CD4-positive, alpha-beta memory T cell (primary cell): Measurements from ENCODE around the gene PTEN. TPM values are rescaled to one million over a fixed set of nuclear protein-coding genes. Genes with fewer than 3 reads are reported as not detected.
"Not testable (repeated sequence)": the region's sequence is repeated elsewhere in the genome, so short reads cannot be mapped to it uniquely, and the experiment has no call there.

Source experiments
- CTCF ChIA-PET: fragments of 350-600 bp; sonication (Branson Sonifier 250); formaldehyde crosslinking; loops from one replicate; lab custom pipeline; 2021; ENCODE audit warnings: inconsistent platforms; ENCODE audit not compliant: partially characterized antibody; lab: Charles Lee
- POLR2A ChIA-PET: fragments of 350-600 bp; sonication (Branson Sonifier 250); formaldehyde crosslinking; loops from one replicate; lab custom pipeline; 2021; ENCODE audit not compliant: partially characterized antibody; lab: Charles Lee
- DNase-seq, 5 donors: peaks; one replicate each; pipeline versions ENCODE4 v3.0.0 to v3.0.0-alpha.2; 2020 to 2022; ENCODE audit warnings: mixed read lengths in 1 of 5
- H3K27ac ChIP-seq: one replicate; pipeline ENCODE4 v1.7.0; 2013; ENCODE audit warnings: low read depth, low read length
- H3K27me3 ChIP-seq: 2 replicates; pipeline ENCODE4 v1.7.0; 2013; ENCODE audit warnings: mild to moderate bottlenecking, low read length, moderate library complexity; ENCODE audit not compliant: insufficient read depth
- H3K36me3 ChIP-seq: 2 replicates; pipeline ENCODE4 v1.7.0; 2013; ENCODE audit warnings: mild to moderate bottlenecking, low read length, moderate library complexity; ENCODE audit not compliant: insufficient read depth
- H3K4me1 ChIP-seq: 2 replicates; pipeline ENCODE4 v1.7.0; 2013; ENCODE audit warnings: mild to moderate bottlenecking, low read length, moderate library complexity; ENCODE audit not compliant: insufficient read depth
- H3K4me3 ChIP-seq, 2 donors: one replicate each; pipeline ENCODE4 v1.7.0; 2013; ENCODE audit warnings: low read length in 2 of 2, mild to moderate bottlenecking in 1 of 2
- H3K9me3 ChIP-seq, 2 donors: one replicate each; pipeline ENCODE4 v1.7.0; 2013; ENCODE audit warnings: low read length in 2 of 2, control low read depth in 1 of 2; ENCODE audit not compliant: control insufficient read depth in 1 of 2
- H3K27ac Mint-ChIP-seq, 7 donors: one replicate each; pipeline ENCODE4 v1.8.0; 2020 to 2021; ENCODE audit warnings: mixed read lengths in 7 of 7, mild to moderate bottlenecking in 6 of 7, inconsistent platforms in 3 of 7, moderate library complexity in 3 of 7
- H3K27me3 Mint-ChIP-seq, 2 donors: one replicate each; pipeline ENCODE4 v1.8.0; 2020 to 2021; ENCODE audit warnings: mixed read lengths in 2 of 2
- H3K36me3 Mint-ChIP-seq, 2 donors: one replicate each; pipeline ENCODE4 v1.8.0; 2020 to 2021; ENCODE audit warnings: mixed read lengths in 2 of 2, inconsistent platforms in 1 of 2, mild to moderate bottlenecking in 1 of 2
- H3K4me1 Mint-ChIP-seq, 4 donors: one replicate each; pipeline ENCODE4 v1.8.0; 2020 to 2021; ENCODE audit warnings: mixed read lengths in 4 of 4, mild to moderate bottlenecking in 1 of 4
- H3K4me3 Mint-ChIP-seq, 8 donors: one replicate each; pipeline ENCODE4 v1.8.0; 2020 to 2021; ENCODE audit warnings: mixed read lengths in 8 of 8, mild to moderate bottlenecking in 7 of 8, moderate library complexity in 6 of 8, inconsistent platforms in 3 of 8
- H3K9me3 Mint-ChIP-seq, 8 donors: one replicate each; pipeline ENCODE4 v1.8.0; 2020 to 2021; ENCODE audit warnings: mixed read lengths in 8 of 8, mild to moderate bottlenecking in 5 of 8, inconsistent platforms in 3 of 8, moderate library complexity in 1 of 8
- intact Hi-C: fragments of 100-400 bp; cut with micrococcal nuclease; formaldehyde crosslinking; loops from one replicate; pipeline ENCODE4 v1.15.1; 2023
- polyA plus RNA-seq, 2 donors: library from polyadenylated mRNA; unstranded; fragments of 300-500 nt; fragmentation: Illumina TruSeq; gene quantifications; one replicate each; pipeline ENCODE4 v1.2.3, GENCODE V29; 2021
- total RNA-seq, 2 experiments: library from RNA; stranded (reverse); gene quantifications; one replicate each; pipeline ENCODE4 v1.2.3, GENCODE V29; 2021

Gene PTEN
- total and polyA plus RNA-seq, 4 experiments from 2014 or later = 25.1 to 84.8 (median 57.8) TPM

DNA sequence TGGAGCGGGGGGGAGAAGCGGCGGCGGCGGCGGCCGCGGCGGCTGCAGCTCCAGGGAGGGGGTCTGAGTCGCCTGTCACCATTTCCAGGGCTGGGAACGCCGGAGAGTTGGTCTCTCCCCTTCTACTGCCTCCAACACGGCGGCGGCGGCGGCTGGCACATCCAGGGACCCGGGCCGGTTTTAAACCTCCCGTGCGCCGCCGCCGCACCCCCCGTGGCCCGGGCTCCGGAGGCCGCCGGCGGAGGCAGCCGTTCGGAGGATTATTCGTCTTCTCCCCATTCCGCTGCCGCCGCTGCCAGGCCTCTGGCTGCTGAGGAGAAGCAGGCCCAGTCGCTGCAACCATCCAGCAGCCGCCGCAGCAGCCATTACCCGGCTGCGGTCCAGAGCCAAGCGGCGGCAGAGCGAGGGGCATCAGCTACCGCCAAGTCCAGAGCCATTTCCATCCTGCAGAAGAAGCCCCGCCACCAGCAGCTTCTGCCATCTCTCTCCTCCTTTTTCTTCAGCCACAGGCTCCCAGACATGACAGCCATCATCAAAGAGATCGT, 598 bp downstream of the PTEN start:
- H3K9me3 ChIP-seq, H3K36me3 ChIP-seq, H3K27me3 ChIP-seq, H3K9me3 Mint-ChIP-seq, H3K27me3 Mint-ChIP-seq: not testable (repeated sequence)
- peaks cover 52% of the 10 kb centered on the region for H3K4me1 ChIP-seq
- peak overlapping the region; percentile 88 to 97 (median 94) for H3K27ac Mint-ChIP-seq
- ChIA-PET CTCF (interaction anchor here (3.7 to 10.6 kb wide), 2 partner anchors 228 to 524 kb away, joined by 27 to 225 read pairs; no protein-coding TSS in a partner anchor), POLR2A (interaction anchor here (0.6 to 7.7 kb wide), 20 partner anchors 9 to 1127 kb away, joined by 3 to 158 read pairs (median 12); partner anchors contain the start of genes ATAD1, FAS and RNLS)
- H3K36me3 Mint-ChIP-seq = peaks cover 7 to 42% of the 10 kb centered on the region in 2 donors
- H3K4me3 Mint-ChIP-seq = peak overlapping the region; percentile 90 to 99 (median 97)
- peak overlapping the region; percentile 82 to 91 for H3K4me3 ChIP-seq
- intact Hi-C loops = loop anchor here (2.0 to 10.0 kb wide), 10 partner anchors 53 to 1837 kb away; partner anchors contain the start of genes GLUD1 and KIF20B
- peak overlapping the region; percentile 69 for H3K27ac ChIP-seq
- H3K4me1 Mint-ChIP-seq = peaks cover 35 to 75% (median 46%) of the 10 kb centered on the region in 4 donors
- peak; percentile 25 to 46 (median 27) for DNase-seq

- Histone ChIP-seq H3K36me3 (no peaks in the 10 kb centered on the region), H3K4me3 (peak overlapping the region; percentile 82 to 91), H3K4me1 (peaks cover 57% of the 10 kb centered on the region), H3K27ac (peak overlapping the region; percentile 69), H3K9me3 (no peaks in the 10 kb centered on the region), H3K27me3 (no peaks in the 10 kb centered on the region)
- peak overlapping the region; percentile 88 to 97 (median 94) for H3K27ac Mint-ChIP-seq
- peaks cover 0 to 2% (median 0%) of the 10 kb centered on the region in 8 donors for H3K9me3 Mint-ChIP-seq
- ChIA-PET POLR2A (interaction anchor here (0.6 to 7.7 kb wide), 10 partner anchors 13 to 521 kb away, joined by 3 to 158 read pairs (median 12); partner anchors contain the start of gene ATAD1), CTCF (interaction anchor here (1.1 to 10.6 kb wide), 2 partner anchors 523 to 689 kb away, joined by 3 to 225 read pairs; no protein-coding TSS in a partner anchor)
- peaks cover 7 to 42% of the 10 kb centered on the region in 2 donors for H3K36me3 Mint-ChIP-seq
- intact Hi-C loops = loop anchor here (5.0 to 10.0 kb wide), 7 partner anchors 53 to 963 kb away; partner anchors contain the start of gene GLUD1
- peak in 1 of 5 donors; percentile 10 for DNase-seq
- H3K27me3 Mint-ChIP-seq = peaks cover 0 to 3% of the 10 kb centered on the region in 2 donors
- H3K4me1 Mint-ChIP-seq = peaks cover 38 to 79% (median 47%) of the 10 kb centered on the region in 4 donors
- peak overlapping the region; percentile 90 to 99 (median 97) for H3K4me3 Mint-ChIP-seq
These were observed 1.2 kb downstream of the PTEN start for GRCh38 chr10:87864496-87865059.

- H3K36me3 ChIP-seq = no peaks in the 10 kb centered on the region
- H3K4me3 ChIP-seq = peak overlapping the region; percentile 82 to 91
- H3K4me3 Mint-ChIP-seq = peak overlapping the region; percentile 90 to 99 (median 97)
- peak overlapping the region in 6 of 7 donors; percentile 78 to 97 (median 94) for H3K27ac Mint-ChIP-seq
- no peaks in the 10 kb centered on the region for H3K27me3 ChIP-seq
- no peaks in the 10 kb centered on the region for H3K9me3 ChIP-seq
- DNase-seq = no peak
- peaks cover 37 to 81% (median 49%) of the 10 kb centered on the region in 4 donors for H3K4me1 Mint-ChIP-seq
- CTCF ChIA-PET = interaction anchor here (1.1 to 10.6 kb wide), 5 partner anchors 9 to 688 kb away, joined by 3 to 225 read pairs (median 4); no protein-coding TSS in a partner anchor
- peaks cover 0 to 2% (median 0%) of the 10 kb centered on the region in 8 donors for H3K9me3 Mint-ChIP-seq
- POLR2A ChIA-PET = interaction anchor here (0.9 to 7.7 kb wide), 7 partner anchors 14 to 718 kb away, joined by 3 to 158 read pairs (median 3); partner anchors contain the start of genes ATAD1 and RNLS
- H3K27me3 Mint-ChIP-seq = peaks cover 0 to 3% of the 10 kb centered on the region in 2 donors
- H3K36me3 Mint-ChIP-seq = peaks cover 7 to 42% of the 10 kb centered on the region in 2 donors
- H3K4me1 ChIP-seq = peaks cover 61% of the 10 kb centered on the region
- intact Hi-C loops = loop anchor here (10.0 kb wide), 1 partner anchor 819 kb away; no protein-coding TSS in a partner anchor
- H3K27ac ChIP-seq = peak overlapping the region; percentile 69
These were observed 1.9 kb downstream of the PTEN start for GRCh38 chr10:87865241-87865881.

- H3K36me3 Mint-ChIP-seq = peaks cover 12 to 48% of the 10 kb centered on the region in 2 donors
- peak overlapping the region in 4 of 7 donors; percentile 38 to 95 (median 60) for H3K27ac Mint-ChIP-seq
- Histone ChIP-seq H3K9me3 (no peaks in the 10 kb centered on the region), H3K4me1 (peaks cover 61% of the 10 kb centered on the region), H3K36me3 (no peaks in the 10 kb centered on the region), H3K27ac (no peak overlapping the region), H3K27me3 (no peaks in the 10 kb centered on the region), H3K4me3 (peak overlapping the region; percentile 82 to 91)
- H3K4me1 Mint-ChIP-seq = peaks cover 36 to 81% (median 49%) of the 10 kb centered on the region in 4 donors
- ChIA-PET CTCF (interaction anchor here (10.6 kb wide), 1 partner anchor 521 kb away, joined by 225 read pairs; no protein-coding TSS in a partner anchor), POLR2A (no interaction called here)
- DNase-seq = no peak
- peaks cover 0 to 2% (median 0%) of the 10 kb centered on the region in 8 donors for H3K9me3 Mint-ChIP-seq
- peak overlapping the region; percentile 90 to 99 (median 97) for H3K4me3 Mint-ChIP-seq
- intact Hi-C loops = loop anchor here (10.0 kb wide), 1 partner anchor 818 kb away; no protein-coding TSS in a partner anchor
- peaks cover 0 to 3% of the 10 kb centered on the region in 2 donors for H3K27me3 Mint-ChIP-seq
These were observed 3.1 kb downstream of the PTEN start for GRCh38 chr10:87866412-87866974.

DNA sequence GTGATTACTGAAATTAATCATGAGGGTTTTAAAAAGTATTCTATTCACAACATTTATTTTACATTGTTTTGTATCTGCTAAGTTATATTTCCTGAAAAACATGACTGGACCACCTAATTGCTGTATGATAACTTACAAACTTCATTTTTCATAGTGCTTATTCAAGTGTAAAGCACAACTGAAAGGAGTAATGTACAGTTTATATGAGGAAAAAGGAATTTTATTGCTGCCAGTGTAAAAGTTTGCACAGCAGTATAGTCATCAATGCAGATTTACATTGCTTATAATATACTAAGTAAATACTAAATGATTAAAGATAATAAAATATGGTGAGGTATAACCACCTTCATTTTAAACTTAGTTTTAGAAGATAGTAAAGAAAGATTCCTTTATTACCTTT, 4.0 kb downstream of the PTEN start:
- Mint-ChIP-seq H3K9me3 (peaks cover 0 to 2% (median 0%) of the 10 kb centered on the region in 8 donors), H3K36me3 (peaks cover 12 to 42% of the 10 kb centered on the region in 2 donors), H3K27ac (peak overlapping the region in 1 of 7 donors; percentile 38), H3K4me1 (peaks cover 39 to 78% (median 49%) of the 10 kb centered on the region in 4 donors), H3K4me3 (peak overlapping the region; percentile 71 to 98 (median 96)), H3K27me3 (peaks cover 0 to 3% of the 10 kb centered on the region in 2 donors)
- Histone ChIP-seq H3K27ac (no peak overlapping the region), H3K27me3 (no peaks in the 10 kb centered on the region), H3K4me3 (peak overlapping the region in 1 of 2 donors; percentile 91), H3K4me1 (peaks cover 62% of the 10 kb centered on the region), H3K36me3 (no peaks in the 10 kb centered on the region), H3K9me3 (no peaks in the 10 kb centered on the region)
- POLR2A ChIA-PET = no interaction called here
- CTCF ChIA-PET = no interaction called here
- no peak for DNase-seq
- intact Hi-C loops = loop anchor here (10.0 kb wide), 1 partner anchor 817 kb away; no protein-coding TSS in a partner anchor

DNA sequence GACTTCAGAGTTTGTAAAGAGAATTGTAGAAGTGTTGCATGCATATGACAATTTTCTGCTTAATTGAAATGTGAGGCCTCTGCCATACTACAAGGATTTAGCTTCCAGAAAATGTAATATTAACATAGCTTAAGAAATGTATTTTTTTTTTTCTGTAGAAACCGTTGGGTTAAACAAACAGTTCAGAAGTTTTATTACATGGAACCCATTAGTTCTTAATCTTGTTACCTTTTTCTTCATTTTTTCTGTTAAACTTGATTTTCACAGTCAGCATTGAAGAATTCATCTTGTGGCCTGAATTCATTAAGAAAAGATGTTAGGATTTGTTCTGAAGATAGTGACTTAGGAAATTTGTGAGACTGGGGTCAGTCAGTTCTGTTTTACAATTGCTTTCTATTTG, 4.9 kb downstream of the PTEN start:
- Mint-ChIP-seq H3K36me3 (peaks cover 12 to 34% of the 10 kb centered on the region in 2 donors), H3K9me3 (peaks cover 0 to 2% (median 0%) of the 10 kb centered on the region in 8 donors), H3K27ac (peak overlapping the region in 2 of 7 donors; percentile 17 to 46), H3K4me1 (peaks cover 43 to 80% (median 57%) of the 10 kb centered on the region in 4 donors), H3K4me3 (peak overlapping the region; percentile 13 to 78 (median 67)), H3K27me3 (no peaks in the 10 kb centered on the region)
- POLR2A ChIA-PET = interaction anchor here (1.0 kb wide), 1 partner anchor 50 kb away, joined by 4 read pairs; the partner anchor contains the start of gene ATAD1
- H3K36me3 ChIP-seq = no peaks in the 10 kb centered on the region
- H3K4me3 ChIP-seq = no peak overlapping the region
- no peaks in the 10 kb centered on the region for H3K9me3 ChIP-seq
- DNase-seq = no peak
- H3K27ac ChIP-seq = no peak overlapping the region
- intact Hi-C loops = loop anchor here (1.0 to 10.0 kb wide), 2 partner anchors 9 to 817 kb away; no protein-coding TSS in a partner anchor
- H3K4me1 ChIP-seq = peaks cover 70% of the 10 kb centered on the region
- CTCF ChIA-PET = no interaction called here
- no peaks in the 10 kb centered on the region for H3K27me3 ChIP-seq
